GM04503 (cell line): Measurements from ENCODE around the gene BHMT2.
A peak's percentile ranks its signal among the peaks of the same experiment; 100 is the strongest.

ENCODE experiments used
- DNase-seq: peaks from one replicate; pipeline ENCODE4 v3.0.0-alpha.2; 2012; ENCODE audit warnings: low read depth

The BHMT2 gene

GRCh38 chr5:79069488-79070349 is at the start of gene BHMT2, which contains the start of gene DMGDH:
Gene BHMT2, plus strand, starts transcription at chr5:79069767. Its CDS starts 16 bp downstream, at chr5:79069783.
Gene DMGDH, minus strand, starts transcription at chr5:79069674. Its CDS starts 54 bp downstream, at chr5:79069620.
- DNase-seq, result no peak

- DNase-seq, result peak; percentile 64
Observed at GRCh38 chr5:79020861-79021561, 48.6 kb upstream of the BHMT2 start.

DNA sequence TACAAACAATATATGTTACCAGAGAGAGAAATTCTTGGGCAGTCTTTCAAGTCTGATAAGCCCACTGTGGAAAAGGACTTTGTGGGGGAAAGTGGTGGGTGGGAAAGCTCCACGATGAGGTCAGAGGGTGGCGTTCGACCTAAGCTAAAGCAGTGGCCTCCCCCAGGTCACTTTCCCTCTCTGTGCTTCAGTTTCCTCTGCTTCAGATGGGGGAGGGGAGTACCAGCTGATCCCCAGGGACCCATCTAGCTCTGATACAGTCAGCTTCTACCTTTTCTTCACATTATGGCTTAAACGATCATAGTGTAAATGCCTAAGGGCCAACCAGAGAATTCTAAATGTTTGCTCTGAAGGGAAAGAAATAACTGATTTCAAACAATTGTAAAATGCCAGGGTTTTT is 47.8 kb upstream of the BHMT2 start:
- no peak for DNase-seq

DNA sequence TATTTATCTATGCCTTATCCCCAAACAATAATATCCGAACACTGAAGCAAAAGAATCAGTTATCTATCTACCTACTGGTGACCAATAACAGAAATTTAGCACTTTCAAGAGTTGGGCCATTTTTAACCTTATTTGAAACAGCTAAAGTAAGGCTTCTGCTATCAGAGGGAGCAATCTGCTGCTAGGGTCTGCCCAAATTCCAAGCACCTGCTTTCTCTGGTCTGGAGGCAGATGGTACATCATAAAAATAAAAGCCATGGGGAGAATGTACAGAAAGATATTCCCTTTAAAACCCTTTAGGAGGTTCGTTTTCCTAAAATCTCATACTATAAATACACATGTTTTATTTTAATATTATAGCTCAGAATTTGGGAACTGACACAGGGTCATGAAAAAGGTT is 46.8 kb upstream of the BHMT2 start:
- no peak for DNase-seq

DNA sequence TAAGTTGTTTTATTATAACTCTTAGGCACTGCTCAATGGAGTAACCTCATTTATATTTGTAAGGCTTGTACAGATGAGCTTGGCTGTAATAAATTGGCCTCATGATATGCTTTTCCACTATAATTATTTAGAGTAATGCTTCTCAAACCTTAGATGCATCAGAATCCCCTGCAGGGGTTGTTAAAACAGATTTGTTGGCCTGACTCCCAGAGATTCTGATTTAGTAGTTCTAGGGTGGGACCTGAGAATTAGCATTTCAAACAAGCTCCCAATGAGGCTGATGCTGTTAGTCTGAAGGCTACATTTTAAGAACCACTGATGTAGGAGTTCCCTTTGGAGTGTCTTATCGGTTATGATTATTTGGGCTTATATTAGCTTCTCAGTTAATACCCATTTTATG is 46.2 kb upstream of the BHMT2 start:
- no peak for DNase-seq

DNA sequence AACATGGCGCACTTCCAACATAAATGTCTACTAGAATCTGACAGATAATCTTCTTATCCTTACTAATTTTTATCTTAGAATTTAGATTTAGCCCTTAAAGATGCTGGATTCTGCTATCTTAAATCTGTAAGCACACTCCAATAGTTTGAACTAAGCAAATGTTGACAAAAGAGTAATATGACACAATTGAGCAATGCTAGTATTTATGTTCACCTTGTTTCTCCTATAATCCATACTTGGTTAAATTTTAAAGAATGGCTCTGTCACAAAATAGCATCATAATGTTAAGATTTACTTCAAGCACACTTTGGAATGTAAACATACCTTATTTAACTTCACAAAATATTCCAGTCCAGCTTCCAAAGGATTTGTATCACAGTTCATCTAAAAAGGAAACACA is 45.6 kb upstream of the BHMT2 start:
- DNase-seq, result no peak

DNA sequence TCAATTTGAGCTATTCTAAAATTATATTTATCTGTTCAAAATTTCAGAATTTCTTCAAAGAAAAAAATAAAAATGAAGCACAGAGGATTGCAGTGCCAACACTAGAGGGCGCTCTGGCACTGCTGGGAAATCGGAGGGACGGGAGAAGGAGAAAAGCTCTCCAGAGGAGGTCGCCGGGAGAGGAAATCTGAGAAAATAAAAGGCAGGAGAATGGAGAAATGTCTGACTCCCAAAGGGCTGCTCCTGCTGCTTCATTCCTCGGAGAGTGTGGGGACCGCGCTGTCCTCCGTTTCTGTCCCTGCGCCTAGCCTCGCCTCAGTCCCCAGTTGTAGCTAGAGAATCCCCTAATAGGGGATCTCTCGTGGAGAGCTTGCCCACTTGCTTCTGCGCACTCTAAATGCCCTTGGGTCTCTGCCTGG is 44.5 kb upstream of the BHMT2 start:
- DNase-seq, result peak; percentile 7

- no peak for DNase-seq
Observed at GRCh38 chr5:79030663-79031484, 38.7 kb upstream of the BHMT2 start.

- no peak for DNase-seq
Observed at GRCh38 chr5:79031485-79031867, 38.1 kb upstream of the BHMT2 start.

DNA sequence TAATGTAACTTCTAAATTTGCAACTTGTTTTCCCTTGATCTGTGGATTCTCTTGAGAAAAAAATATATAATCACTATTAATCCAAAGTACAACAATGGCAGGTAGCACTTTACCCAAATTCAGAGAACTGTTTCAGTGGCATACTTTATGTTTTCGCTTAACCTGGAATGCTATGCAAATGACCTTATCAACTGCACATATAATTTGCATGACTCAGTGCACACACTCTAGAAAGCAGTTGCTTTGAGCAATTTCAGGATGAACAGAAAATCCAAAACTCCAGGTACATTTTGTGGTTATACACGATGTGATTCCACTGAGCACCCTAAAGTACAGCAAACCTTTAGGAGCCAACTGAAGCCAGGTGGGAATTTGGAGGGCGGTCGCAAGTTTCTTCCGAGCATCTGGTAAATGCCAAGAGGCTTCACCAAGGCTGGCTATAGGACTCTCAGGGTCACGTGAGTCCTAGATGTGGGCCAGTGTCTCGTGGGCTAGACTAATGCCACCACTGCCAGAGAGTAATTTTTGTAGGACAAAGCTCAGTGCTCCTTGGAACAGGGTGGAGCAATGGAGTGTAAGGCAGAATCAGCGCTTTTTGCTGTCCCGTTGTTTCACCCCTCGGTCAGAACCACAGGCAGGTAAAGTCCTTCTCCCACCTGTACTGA is 37.4 kb upstream of the BHMT2 start:
- no peak for DNase-seq

DNA sequence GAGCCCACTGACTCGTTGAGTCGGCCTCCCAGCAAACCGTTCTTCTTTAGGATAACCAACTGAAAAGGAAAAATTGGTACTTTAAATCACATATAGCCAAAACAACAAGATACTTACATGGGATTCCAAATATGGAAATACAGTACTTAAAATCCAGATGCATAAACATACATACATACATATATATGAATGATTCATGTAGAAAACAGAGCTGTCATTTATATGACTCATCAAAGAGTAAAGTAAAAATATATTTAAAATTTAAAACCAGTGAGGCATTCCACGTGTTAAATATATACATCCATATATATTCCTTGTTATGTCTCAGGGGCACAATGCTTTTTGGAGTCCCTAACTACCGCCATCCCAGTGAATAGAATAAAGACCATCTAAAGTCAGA is 36.8 kb upstream of the BHMT2 start:
- DNase-seq, result no peak

DNA sequence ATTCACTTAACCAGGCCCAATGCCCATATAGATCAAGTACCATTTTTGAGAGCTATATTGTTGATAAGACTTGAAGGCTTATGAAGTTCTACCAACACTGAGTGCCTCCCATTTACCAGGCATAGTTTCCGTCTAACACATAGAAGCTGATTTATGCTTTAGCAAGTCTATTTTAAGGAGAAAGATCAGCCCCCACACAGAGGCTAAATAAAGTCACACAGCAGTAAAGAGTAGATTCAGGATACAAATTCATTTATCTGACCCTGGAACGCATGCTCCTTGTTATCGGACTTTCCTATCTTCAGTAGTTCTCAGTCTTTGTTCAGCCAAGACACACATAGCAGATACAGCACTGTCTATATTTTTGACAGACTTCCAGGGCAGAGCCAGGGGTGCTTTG is 34.3 kb upstream of the BHMT2 start:
- DNase-seq, result no peak

DNA sequence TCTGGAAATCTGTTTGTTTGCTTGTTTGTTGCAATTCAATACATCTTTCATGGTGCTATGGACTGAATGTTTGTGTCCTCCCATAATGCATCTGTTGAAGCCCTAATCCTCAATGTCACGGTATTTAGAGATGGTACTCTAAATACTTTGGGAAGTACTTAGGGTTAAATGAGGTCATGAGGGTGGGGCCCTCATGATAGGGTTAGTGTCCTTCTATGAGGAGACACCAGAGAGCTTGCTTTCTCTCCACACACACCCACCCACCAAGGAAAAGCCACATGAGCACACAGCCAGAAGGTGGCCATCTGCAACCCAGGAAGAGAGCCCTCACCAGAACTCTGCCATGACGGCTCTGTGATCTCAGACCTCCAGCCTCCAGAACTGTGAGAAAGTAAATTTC is 32.8 kb upstream of the BHMT2 start:
- DNase-seq, result no peak

DNA sequence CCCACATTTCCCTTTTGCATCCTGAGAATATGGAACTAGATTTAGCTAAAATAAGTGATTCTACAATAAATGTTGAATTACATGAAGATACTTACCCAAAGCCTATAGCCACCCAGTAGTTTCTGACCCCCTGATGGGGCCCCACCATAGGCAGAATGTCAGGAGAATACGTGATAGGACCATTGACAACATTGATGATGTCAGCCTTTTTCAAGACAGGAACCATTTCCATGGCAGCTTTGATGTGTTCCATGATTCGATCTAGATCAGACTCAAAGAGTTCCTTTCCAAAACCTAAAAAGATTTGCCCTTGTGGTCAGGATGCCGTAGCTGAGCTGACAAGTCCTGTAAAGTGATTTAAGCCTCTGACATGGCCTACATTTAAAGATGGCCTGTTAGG is 27.4 kb upstream of the BHMT2 start:
- DNase-seq, result no peak

DNA sequence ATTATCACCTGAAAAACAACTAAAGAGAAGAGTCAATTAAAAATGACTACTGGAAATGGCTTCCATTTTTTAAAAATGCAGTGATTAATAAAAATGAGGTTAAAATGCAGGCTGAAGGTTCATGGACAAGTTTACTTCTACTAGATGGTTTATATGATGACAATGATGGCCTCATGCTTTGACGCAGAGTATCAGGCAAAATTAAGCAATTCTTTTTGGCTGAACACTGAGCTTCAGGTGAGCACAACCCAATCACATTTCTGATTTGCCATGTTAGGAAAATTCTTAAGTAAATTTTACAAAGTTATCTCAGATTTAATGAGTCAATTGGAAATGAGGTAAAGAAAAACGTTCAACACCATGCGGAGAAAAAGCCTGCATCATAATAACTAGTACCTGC is 22.4 kb upstream of the BHMT2 start:
- no peak for DNase-seq

- no peak for DNase-seq
Observed at GRCh38 chr5:79048437-79048836, 21.1 kb upstream of the BHMT2 start.

DNA sequence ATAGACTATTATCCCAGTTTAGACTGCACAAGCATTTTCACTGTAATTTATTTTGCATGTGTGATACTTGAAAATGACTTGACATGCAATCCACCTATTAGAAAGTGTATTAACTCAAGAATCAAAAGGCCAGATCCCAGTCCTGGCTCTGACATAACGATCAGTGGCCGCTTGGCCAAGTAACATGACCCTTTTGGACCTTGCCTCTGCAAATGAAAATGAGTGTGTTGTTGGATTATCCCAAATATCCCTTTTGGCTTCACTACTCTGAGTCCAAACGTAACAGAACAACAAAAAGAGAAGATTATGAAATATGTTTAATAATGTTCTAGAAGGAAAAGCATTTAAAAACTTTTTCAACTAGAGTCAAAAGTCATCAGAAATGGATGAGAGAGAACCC is 19.1 kb upstream of the BHMT2 start:
- DNase-seq, result no peak

DNA sequence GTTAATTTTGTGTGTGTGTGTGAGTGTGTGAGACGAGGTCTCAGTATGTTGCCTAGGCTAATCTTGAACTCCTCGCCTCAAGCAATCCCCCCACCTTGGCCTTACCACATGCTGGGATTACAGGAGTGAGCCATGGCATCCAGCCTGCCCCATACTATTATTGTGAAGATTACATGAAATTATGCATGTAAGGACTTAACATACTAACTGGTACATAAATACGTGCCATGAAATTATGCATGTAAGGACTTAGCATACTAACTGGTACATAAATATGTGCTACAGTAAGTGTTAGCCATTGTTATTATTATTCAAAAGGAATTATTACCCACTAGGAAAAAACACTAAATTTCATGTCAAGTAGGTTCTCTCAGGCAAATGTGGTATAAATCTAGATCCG is 16.2 kb upstream of the BHMT2 start:
- no peak for DNase-seq

DNA sequence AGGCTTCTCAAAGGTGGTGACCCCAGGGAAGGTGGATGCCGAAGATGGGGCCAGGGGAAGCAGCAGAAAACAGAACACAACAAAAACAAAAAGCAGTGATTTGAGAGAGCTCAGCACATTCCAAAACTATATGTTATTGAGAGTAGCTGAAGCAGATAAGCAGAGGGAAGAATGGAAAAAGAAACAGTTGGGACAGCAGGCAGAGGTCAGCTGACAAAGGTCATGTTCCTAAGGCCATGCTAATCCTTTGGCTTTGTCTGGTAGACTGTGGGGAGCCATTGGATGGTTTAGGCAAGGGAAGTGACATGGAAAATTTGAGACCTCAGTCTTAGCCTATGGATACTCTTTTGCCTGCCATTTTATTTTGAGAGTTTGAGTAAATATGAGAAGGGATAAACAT is 14.6 kb upstream of the BHMT2 start:
- DNase-seq, result no peak

DNA sequence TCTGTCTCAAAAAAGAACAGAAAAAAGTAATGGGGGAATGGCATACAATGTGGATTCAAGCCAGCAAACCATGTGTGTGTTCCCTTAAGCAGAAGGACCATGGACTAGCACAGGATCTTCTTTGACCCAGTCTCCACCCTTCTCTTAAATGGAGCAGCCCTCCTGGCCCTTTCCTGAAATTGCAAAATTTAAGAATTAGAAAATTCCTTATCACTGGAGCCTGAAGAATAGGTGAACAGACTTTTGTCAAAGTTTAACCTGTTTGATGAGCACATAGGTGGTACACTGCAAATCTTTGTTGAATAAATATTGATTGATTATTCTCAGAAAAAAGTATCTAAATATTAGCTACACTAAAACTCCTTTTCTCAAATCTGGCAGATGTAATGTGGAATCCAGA is 12.7 kb upstream of the BHMT2 start:
- DNase-seq, result no peak

DNA sequence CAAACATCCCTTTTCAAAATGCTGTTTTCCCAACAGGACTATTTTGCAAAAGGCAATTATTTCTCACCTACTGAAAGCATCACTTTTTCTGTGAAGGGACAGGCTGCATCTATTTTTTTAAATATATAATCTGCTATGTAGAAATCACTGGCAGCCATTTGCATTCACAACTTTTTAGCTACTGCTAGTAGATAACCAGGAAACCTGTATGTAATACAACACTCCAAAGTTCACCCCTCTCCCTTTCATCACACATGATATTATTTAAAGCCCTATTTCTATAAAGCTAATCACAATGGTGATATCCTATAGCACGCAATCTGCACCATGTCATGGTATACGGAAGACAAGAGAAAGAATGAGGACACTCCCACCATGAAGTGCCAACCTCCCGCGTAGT is 9.9 kb upstream of the BHMT2 start:
- DNase-seq, result no peak

DNA sequence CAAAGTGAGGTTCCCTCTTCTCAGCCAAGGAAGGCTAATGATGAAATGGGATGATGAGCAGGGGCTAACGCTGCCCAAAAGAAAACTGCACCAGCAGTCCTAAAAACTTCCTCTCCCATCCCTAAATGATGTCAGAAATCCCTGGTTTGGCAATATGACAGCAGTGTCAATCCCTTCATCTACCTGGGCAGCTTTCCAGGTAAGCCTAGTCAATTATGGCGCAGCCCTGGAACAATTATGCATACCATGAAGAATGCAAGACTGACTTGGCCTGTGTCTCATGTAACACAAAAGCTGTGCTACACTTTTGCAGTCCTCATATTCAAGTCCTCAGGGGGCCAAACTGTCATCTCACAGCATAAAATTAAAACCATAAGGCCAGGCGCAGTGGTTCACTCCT is 7.1 kb upstream of the BHMT2 start:
- DNase-seq, result no peak
